ENCODE results near the gene CROT. TPM values are rescaled to one million over a fixed set of nuclear protein-coding genes. Genes with fewer than 3 reads are reported as not detected.

Gene CROT
- total and polyA plus RNA-seq, 11 donors: 5.7 to 10.2 (median 8.4) TPM

DNA sequence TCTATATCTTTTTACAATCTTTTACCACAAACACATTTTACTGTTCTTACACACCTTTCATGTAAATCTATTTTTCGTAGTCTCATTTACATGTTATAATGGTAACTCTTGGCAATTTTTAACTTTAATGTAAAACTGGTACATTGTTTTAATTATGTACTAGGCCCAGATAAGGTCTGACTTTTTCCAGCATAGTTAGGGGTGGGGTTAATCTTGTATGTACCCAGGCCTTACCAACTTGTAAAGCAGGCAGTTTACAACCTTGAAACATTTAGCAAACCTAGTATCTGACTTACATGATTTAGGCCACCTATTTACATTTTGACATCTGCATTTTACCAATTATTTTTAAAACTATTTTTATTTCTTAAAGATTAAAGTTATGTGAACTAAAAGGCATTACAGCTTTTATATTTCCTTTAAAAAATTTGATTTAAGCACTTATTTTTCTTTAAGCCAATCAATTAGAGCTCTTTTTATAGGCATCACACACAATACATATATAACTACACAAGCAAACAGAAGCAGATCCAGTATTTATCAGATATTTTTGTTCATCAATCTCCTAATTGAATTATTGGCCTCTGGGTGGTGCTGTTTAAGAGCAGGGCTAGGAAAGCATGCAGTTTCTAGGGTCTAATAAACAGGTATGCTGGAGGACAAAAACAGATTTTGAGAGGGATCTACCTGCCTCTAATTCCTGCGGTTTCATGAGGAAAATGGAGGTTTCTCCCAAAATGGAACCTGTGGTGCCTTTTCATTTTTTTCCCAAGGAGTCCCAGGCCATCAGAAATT, 19.7 kb upstream of the CROT start:
- H3K4me3 ChIP-seq: no peak overlapping the region

DNA sequence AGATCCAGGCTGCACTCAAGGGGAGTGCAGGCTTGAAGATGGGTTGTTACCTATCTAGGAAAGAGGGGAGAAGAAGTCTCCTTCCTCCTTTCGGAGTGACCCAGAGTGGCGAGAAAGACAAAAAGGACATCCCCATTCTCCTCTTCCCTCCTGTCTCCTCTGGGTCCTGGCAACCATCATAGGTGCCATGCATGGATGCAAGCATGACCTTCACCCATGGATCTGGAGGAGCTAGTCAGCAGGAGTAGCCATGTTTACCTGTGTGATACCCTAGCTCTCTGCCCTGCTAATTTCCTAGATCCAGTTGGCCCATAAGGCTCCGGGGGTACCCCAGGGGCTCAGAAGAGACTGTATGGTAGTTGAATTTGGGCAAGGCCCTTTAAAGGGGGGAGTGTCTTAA, 17.2 kb upstream of the CROT start:
- WGBS, 4 donors: 90 to 93% (median 92%) methylated on average over 3 of the region's 3 CpGs
- Histone ChIP-seq H3K27ac (no peak overlapping the region), H3K4me1 (no peaks in the 10 kb centered on the region), H3K9me3 (peaks cover 2 to 67% (median 26%) of the 10 kb centered on the region in 12 donors), H3K4me3 (no peak overlapping the region), H3K27me3 (no peaks in the 10 kb centered on the region), H3K36me3 (peaks cover 0 to 26% (median 0%) of the 10 kb centered on the region in 9 donors)
- no peak for DNase-seq
- no peak for ATAC-seq
- no peak for TF ChIP-seq POLR2A (IDR thresholded peaks at IDR 0.05)
- TF ChIP-seq, protein P1, sequence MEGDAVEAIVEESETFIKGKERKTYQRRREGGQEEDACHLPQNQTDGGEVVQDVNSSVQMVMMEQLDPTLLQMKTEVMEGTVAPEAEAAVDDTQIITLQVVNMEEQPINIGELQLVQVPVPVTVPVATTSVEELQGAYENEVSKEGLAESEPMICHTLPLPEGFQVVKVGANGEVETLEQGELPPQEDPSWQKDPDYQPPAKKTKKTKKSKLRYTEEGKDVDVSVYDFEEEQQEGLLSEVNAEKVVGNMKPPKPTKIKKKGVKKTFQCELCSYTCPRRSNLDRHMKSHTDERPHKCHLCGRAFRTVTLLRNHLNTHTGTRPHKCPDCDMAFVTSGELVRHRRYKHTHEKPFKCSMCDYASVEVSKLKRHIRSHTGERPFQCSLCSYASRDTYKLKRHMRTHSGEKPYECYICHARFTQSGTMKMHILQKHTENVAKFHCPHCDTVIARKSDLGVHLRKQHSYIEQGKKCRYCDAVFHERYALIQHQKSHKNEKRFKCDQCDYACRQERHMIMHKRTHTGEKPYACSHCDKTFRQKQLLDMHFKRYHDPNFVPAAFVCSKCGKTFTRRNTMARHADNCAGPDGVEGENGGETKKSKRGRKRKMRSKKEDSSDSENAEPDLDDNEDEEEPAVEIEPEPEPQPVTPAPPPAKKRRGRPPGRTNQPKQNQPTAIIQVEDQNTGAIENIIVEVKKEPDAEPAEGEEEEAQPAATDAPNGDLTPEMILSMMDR (IDR thresholded peaks at IDR 0.05): no peak
- intact Hi-C loops (cut with DNase I): no loop called here

More for the DNA sequence above, 19.7 kb upstream of the CROT start:
- H3K9me3 ChIP-seq: peaks cover 2 to 86% (median 27%) of the 10 kb centered on the region in 12 donors
- H3K27me3 ChIP-seq: no peaks in the 10 kb centered on the region
- no peak for DNase-seq
- intact Hi-C loops (cut with DNase I): no loop called here
- no peak for ATAC-seq
- WGBS, 4 donors: 93 to 96% (median 95%) methylated on average over 2 of the region's 2 CpGs
- TF ChIP-seq POLR2A (IDR thresholded peaks at IDR 0.05): no peak
- no peak overlapping the region for H3K27ac ChIP-seq
- peaks cover 0 to 26% (median 0%) of the 10 kb centered on the region in 9 donors for H3K36me3 ChIP-seq
- no peaks in the 10 kb centered on the region for H3K4me1 ChIP-seq

DNA sequence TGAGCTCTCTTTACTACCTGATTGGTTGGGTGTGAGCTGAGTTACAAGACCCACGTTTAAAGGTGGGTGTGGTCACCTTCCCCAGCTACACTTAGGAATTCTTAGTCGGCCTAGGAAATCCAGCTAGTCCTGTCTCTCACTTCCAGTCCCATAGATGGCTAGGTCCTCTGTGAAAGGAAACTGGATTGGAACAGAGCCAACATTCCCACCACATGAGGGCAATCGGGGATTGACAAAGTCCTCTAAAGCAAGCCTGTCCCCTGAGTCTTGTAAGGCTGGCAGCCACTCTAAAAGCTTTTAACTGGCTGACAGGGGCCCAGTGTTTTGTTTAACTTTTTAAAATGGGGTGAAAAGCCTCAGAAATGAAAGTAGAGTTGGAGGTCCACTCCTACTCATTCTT, 15.1 kb upstream of the CROT start:
- DNase-seq (no peak), ATAC-seq (no peak)
- intact Hi-C loops (cut with DNase I): no loop called here
- WGBS, 4 donors: 27 to 48% (median 34%) methylated on average over 3 of the region's 3 CpGs
- TF ChIP-seq, protein P1 (IDR thresholded peaks at IDR 0.05): no peak
- no peak for TF ChIP-seq POLR2A (IDR thresholded peaks at IDR 0.05)
- Histone ChIP-seq H3K4me1 (no peaks in the 10 kb centered on the region), H3K36me3 (peaks cover 0 to 25% (median 0%) of the 10 kb centered on the region in 9 donors), H3K27ac (no peak overlapping the region), H3K4me3 (no peak overlapping the region), H3K27me3 (no peaks in the 10 kb centered on the region), H3K9me3 (peaks cover 2 to 57% (median 26%) of the 10 kb centered on the region in 12 donors)

GRCh38 chr7:87330942-87331341, 14.5 kb upstream of the CROT start:
- Histone ChIP-seq H3K27ac (no peak overlapping the region), H3K27me3 (no peaks in the 10 kb centered on the region), H3K9me3 (peaks cover 2 to 51% (median 26%) of the 10 kb centered on the region in 12 donors), H3K4me3 (no peak overlapping the region), H3K4me1 (no peaks in the 10 kb centered on the region), H3K36me3 (peaks cover 0 to 27% (median 0%) of the 10 kb centered on the region in 9 donors)
- 56 to 63% (median 57%) methylated on average over 2 of the region's 2 CpGs for WGBS, 4 donors
- ATAC-seq (no peak), DNase-seq (no peak)
- no peak for TF ChIP-seq POLR2A (IDR thresholded peaks at IDR 0.05)
- TF ChIP-seq, protein P1 (IDR thresholded peaks at IDR 0.05): no peak
- intact Hi-C loops (cut with DNase I): no loop called here
